ENCODE results near the gene ADARB1. TPM values are rescaled to one million over a fixed set of nuclear protein-coding genes. Genes with fewer than 3 reads are reported as not detected.

The ADARB1 gene
- total and polyA plus RNA-seq, 8 donors = 23.8 to 53.4 (median 30.2) TPM

- Histone ChIP-seq H3K4me1 (peaks cover 0 to 36% of the 10 kb centered on the region in 2 donors), H3K4me3 (no peak overlapping the region), H3K9me3 (no peaks in the 10 kb centered on the region), H3K27ac (no peak overlapping the region), H3K36me3 (no peaks in the 10 kb centered on the region), H3K27me3 (no peaks in the 10 kb centered on the region)
- ATAC-seq = no peak
- DNase-seq = no peak
- intact Hi-C loops (cut with DNase I) = no loop called here
- no peak for TF ChIP-seq CTCF (IDR thresholded peaks at IDR 0.05)
These were observed 79.3 kb downstream of the ADARB1 start for GRCh38 chr21:45153358-45154318.

- TF ChIP-seq CTCF (IDR thresholded peaks at IDR 0.05) = no peak
- no peaks in the 10 kb centered on the region for H3K9me3 ChIP-seq
- intact Hi-C loops (cut with DNase I) = no loop called here
- H3K27me3 ChIP-seq = no peaks in the 10 kb centered on the region
- H3K4me1 ChIP-seq = peaks cover 0 to 36% of the 10 kb centered on the region in 2 donors
- no peak overlapping the region for H3K4me3 ChIP-seq
- no peaks in the 10 kb centered on the region for H3K36me3 ChIP-seq
- DNase-seq = no peak
- peak; percentile 54 for ATAC-seq
- no peak overlapping the region for H3K27ac ChIP-seq
These were observed 80.4 kb downstream of the ADARB1 start for GRCh38 chr21:45154511-45155508.

- ATAC-seq = no peak
- intact Hi-C loops (cut with DNase I) = no loop called here
These were observed 81.5 kb downstream of the ADARB1 start for GRCh38 chr21:45155910-45156309.

GRCh38 chr21:45156459-45156858, 82.1 kb downstream of the ADARB1 start:
- DNase-seq = no peak
- no peak for ATAC-seq

More at GRCh38 chr21:45155910-45156309, 81.5 kb downstream of the ADARB1 start:
- Histone ChIP-seq H3K4me1 (peaks cover 0 to 30% of the 10 kb centered on the region in 2 donors), H3K4me3 (no peak overlapping the region), H3K36me3 (no peaks in the 10 kb centered on the region), H3K27ac (no peak overlapping the region), H3K9me3 (no peaks in the 10 kb centered on the region), H3K27me3 (no peaks in the 10 kb centered on the region)
- DNase-seq = no peak
- TF ChIP-seq CTCF (IDR thresholded peaks at IDR 0.05) = no peak

More at GRCh38 chr21:45156459-45156858, 82.1 kb downstream of the ADARB1 start:
- Histone ChIP-seq H3K27me3 (no peaks in the 10 kb centered on the region), H3K4me1 (peaks cover 0 to 25% of the 10 kb centered on the region in 2 donors), H3K4me3 (no peak overlapping the region), H3K36me3 (peaks cover 0 to 2% of the 10 kb centered on the region in 2 donors), H3K9me3 (no peaks in the 10 kb centered on the region), H3K27ac (no peak overlapping the region)
- no peak for TF ChIP-seq CTCF (IDR thresholded peaks at IDR 0.05)
- intact Hi-C loops (cut with DNase I) = no loop called here

Data from left lung (tissue), 10 donors.